ENCODE results near the gene PLIN4.

Gene PLIN4

DNA sequence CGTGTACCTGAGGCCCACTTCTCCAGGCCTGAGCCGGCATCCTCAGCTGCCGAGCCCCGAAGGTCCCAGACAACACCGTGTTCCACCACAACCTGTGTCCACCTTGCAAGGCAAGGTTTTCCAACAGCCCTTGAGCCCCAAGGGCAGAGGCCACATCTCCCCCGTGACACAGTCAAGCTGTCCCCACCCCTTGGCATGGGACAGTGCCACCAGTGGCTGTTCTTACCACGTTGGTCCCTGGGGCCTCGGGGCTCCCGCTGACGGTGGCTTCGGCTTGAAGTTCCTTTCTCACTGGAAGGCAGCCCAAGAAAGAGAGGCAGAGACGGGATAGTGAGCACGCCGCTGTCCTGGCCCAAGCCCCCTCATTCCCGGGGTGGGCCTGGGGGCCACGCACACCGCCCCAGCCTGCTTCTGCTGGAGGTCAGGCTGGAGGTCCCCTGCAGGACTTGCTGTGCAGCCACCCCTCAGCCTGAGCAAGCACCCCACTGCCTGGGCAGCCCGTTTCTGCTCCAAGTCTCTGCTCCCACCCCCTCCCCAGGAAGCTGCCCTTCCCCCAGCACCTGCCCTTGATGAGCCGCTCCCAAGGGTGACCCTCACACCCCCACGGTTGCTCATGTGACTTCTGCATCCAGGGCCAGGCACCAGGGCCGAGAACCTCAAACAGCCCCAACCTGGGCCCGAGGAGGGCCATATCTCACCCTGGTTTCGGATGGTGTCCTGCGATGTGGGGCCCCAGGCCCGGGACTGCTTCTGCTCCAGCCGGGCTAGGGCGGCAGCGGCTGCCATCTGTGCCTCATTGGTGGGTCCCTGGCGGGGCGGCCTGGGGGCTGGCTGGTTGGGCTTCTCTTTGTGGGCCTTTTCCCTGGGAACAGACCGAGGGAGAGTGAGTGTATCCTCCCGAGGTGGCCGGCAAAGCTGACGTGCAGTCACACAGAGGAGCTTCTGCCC, 64.8 kb downstream of the PLIN4 start:
- no peak for DNase-seq

DNA sequence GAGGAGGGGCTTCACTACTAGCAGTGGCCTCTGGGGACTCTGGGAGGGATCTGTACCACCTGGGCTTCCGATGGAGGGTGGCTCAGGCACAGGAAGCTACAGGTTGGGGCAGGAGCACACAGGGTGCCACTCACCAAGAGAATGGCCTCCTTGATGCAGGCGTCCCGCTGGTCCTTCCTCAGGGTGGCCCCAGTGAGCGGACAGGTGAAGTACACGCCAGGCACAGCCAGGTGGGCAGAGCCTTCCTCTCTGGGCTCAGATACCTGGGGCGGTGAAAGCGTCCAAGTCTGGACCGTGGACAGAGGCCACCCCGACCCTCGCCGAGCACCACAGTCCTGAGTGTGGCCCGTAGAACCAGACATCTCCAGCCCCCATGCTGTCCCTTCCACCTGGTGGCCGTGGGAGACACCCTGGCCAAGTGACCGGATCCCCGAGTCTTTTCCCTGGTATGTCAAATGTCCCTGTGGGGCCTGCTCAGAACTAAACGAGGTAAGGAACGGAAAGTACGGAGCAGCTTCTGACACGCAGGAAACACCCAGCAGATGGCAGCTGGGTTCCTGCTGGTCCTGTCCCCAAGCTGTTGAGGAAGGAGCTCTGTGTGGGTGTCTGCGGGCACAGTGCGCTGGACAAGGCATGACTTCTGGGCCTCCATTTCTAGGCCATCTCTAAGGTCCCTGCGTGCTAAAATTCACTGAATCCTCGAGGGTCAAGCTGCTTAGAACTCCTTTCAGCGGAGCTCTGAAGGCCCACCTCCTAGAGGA, 65.9 kb downstream of the PLIN4 start:
- no peak for DNase-seq
